Tibial artery (tissue), 4 donors: ENCODE results near the gene ENTPD2.

ENCODE experiments used
- DNase-seq, 2 donors: peaks; one replicate each; pipeline ENCODE4 v3.0.0-alpha.2; 2019
- H3K27ac ChIP-seq, 2 donors: fragments of 200-600 bp; sonication (generic) in 1 of 2; 1 replicate in 1 of 2; 2 replicates in 1 of 2; pipeline ENCODE4 v1.5.1; 2018 to 2019; ENCODE audit warnings: mild to moderate bottlenecking in 1 of 2
- H3K27me3 ChIP-seq, 2 donors: fragments of 200-600 bp; sonication (generic) in 1 of 2; one replicate each; pipeline versions ENCODE4 v1.5.1 to v1.6.0; 2016 to 2019
- H3K36me3 ChIP-seq, 3 donors: fragments of 200-600 bp; sonication (generic) in 2 of 3; one replicate each; pipeline ENCODE4 v1.5.1; 2016 to 2019; ENCODE audit warnings: mild to moderate bottlenecking in 2 of 3
- H3K4me1 ChIP-seq, 4 donors: fragments of 200-600 bp; sonication (generic) in 2 of 4; 1 replicate in 3 of 4; 2 replicates in 1 of 4; pipeline ENCODE4 v1.5.1; 2016 to 2019
- H3K4me3 ChIP-seq, 2 donors: fragments of 200-600 bp; sonication (generic) in 1 of 2; 1 replicate in 1 of 2; 2 replicates in 1 of 2; pipeline ENCODE4 v1.5.1; 2018 to 2019; ENCODE audit warnings: mild to moderate bottlenecking in 2 of 2
- H3K9me3 ChIP-seq, 3 donors: fragments of 200-600 bp; sonication (generic) in 1 of 3; one replicate each; pipeline ENCODE4 v1.5.1; 2016 to 2019
- CTCF ChIP-seq, 2 experiments: fragments of 200-600 bp in 1 of 2; fragments of 450-650 bp in 1 of 2; IDR thresholded peaks; one replicate each; pipeline ENCODE4 v1.5.1; 2017 to 2019; ENCODE audit warnings: antibody characterized with exemption in 2 of 2, mild to moderate bottlenecking in 1 of 2, moderate library complexity in 1 of 2
- intact Hi-C: fragments of 100-400 bp; cut with DNase I; formaldehyde crosslinking; loops from one replicate; pipeline ENCODE4 v1.15.0; 2023; ENCODE audit warnings: low total_unique reads

Gene ENTPD2

GRCh38 chr9:137068539-137069507 is 15.0 kb upstream of the ENTPD2 start:
- Histone ChIP-seq H3K9me3 (no peaks in the 10 kb centered on the region), H3K4me3 (no peak overlapping the region), H3K27ac (no peak overlapping the region), H3K4me1 (peaks cover 0 to 32% (median 19%) of the 10 kb centered on the region in 4 donors), H3K27me3 (peaks cover 0 to 59% of the 10 kb centered on the region in 2 donors), H3K36me3 (no peaks in the 10 kb centered on the region)
- TF ChIP-seq CTCF (IDR thresholded peaks at IDR 0.05): no peak
- intact Hi-C loops: no loop called here
- DNase-seq: no peak

GRCh38 chr9:137067860-137068538 is 14.1 kb upstream of the ENTPD2 start:
- no peak overlapping the region for H3K27ac ChIP-seq
- no peak overlapping the region for H3K4me3 ChIP-seq
- TF ChIP-seq CTCF (IDR thresholded peaks at IDR 0.05): peak; percentile 72 to 74
- intact Hi-C loops: no loop called here
- no peaks in the 10 kb centered on the region for H3K9me3 ChIP-seq
- H3K27me3 ChIP-seq: peaks cover 0 to 67% of the 10 kb centered on the region in 2 donors
- peak; percentile 64 to 83 for DNase-seq
- peaks cover 0 to 33% (median 19%) of the 10 kb centered on the region in 4 donors for H3K4me1 ChIP-seq
- no peaks in the 10 kb centered on the region for H3K36me3 ChIP-seq

- TF ChIP-seq CTCF (IDR thresholded peaks at IDR 0.05): no peak
- peaks cover 0 to 29% (median 18%) of the 10 kb centered on the region in 4 donors for H3K4me1 ChIP-seq
- H3K4me3 ChIP-seq: no peak overlapping the region
- no peak overlapping the region for H3K27ac ChIP-seq
- DNase-seq: no peak
- peaks cover 0 to 68% of the 10 kb centered on the region in 2 donors for H3K27me3 ChIP-seq
- intact Hi-C loops: no loop called here
- H3K9me3 ChIP-seq: no peaks in the 10 kb centered on the region
- H3K36me3 ChIP-seq: no peaks in the 10 kb centered on the region
Observed at GRCh38 chr9:137066096-137066861, 12.4 kb upstream of the ENTPD2 start.

GRCh38 chr9:137065336-137065967 is 11.6 kb upstream of the ENTPD2 start:
- intact Hi-C loops: no loop called here
- H3K27ac ChIP-seq: no peak overlapping the region
- H3K4me1 ChIP-seq: peaks cover 0 to 20% (median 10%) of the 10 kb centered on the region in 4 donors
- DNase-seq: no peak
- no peaks in the 10 kb centered on the region for H3K9me3 ChIP-seq
- H3K27me3 ChIP-seq: peaks cover 0 to 68% of the 10 kb centered on the region in 2 donors
- H3K36me3 ChIP-seq: no peaks in the 10 kb centered on the region
- no peak overlapping the region for H3K4me3 ChIP-seq
- no peak for TF ChIP-seq CTCF (IDR thresholded peaks at IDR 0.05)

GRCh38 chr9:137064880-137065164 is 11.0 kb upstream of the ENTPD2 start:
- intact Hi-C loops: no loop called here
- H3K27ac ChIP-seq: no peak overlapping the region
- no peak for TF ChIP-seq CTCF (IDR thresholded peaks at IDR 0.05)
- peaks cover 0 to 63% of the 10 kb centered on the region in 2 donors for H3K27me3 ChIP-seq
- H3K36me3 ChIP-seq: no peaks in the 10 kb centered on the region
- no peak overlapping the region for H3K4me3 ChIP-seq
- no peaks in the 10 kb centered on the region for H3K9me3 ChIP-seq
- DNase-seq: no peak
- H3K4me1 ChIP-seq: peaks cover 0 to 14% (median 5%) of the 10 kb centered on the region in 4 donors
